ENCODE results near the gene TLE6.
"Not testable (repeated sequence)": the region's sequence is repeated elsewhere in the genome, so short reads cannot be mapped to it uniquely, and the experiment has no call there.

Gene TLE6

DNA sequence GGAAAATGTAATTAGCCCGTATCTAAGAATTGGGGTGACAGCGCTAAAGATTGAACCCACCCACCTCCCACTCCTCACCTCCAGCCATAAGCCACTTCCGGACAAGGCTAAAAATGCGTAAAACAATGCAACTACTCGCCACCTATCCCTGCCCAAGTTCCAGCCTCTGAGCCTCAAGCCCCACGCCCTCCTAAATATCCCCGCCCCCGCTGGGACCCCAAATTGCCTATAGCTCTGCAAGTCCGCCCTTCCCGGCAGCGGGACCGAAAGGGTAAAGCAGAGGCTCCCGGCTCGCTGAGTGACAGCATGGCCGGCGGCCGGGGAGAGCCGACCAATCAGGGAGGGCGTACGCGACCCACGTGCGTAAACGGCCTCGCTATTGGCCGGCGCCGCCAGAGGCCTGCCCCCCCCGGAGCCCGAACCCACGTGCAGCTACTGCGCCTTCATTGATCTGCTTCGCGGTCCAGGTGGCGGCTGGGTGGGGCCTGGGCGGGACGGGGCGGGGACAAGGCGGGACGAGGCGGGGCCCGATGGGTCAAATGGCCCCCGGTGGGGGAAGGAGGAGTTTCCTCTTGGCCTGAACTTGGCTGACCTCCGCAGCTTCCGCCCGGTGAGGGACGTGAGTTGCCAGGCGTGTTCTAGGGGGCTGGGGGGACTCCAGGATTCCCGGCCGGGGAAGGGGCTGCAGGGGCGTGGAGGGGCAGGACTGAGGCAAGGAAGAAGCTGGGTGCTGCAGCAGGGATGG is at the start of gene TLE6:
TSS of gene TLE6 (plus strand) at position 564 of the 745 bp plus-strand sequence. CDS start 670 bp downstream, outside the sequence.
- peak; percentile 99 for DNase-seq

- DNase-seq: no peak
These were observed 43.9 kb upstream of the TLE6 start for GRCh38 chr19:2933490-2933910.

DNA sequence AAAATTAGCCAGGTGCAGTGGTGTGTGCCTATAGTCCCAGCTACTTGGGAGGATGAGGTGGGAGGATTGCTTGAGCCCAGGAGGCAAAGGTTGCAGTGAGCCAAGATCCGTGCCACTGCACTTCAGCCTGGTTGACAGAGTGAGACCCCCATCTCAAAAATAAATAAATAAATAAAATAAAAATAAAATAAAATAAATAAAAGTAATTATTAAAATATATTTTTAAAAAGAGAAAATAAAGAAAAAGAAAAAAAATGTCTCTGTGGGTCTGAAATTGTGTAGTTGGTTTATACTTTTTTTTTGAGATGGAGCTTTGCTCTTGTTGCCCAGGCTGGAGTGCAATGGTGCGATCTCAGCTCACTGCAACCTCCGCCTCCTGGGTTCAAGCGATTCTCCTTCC is 41.5 kb upstream of the TLE6 start:
- DNase-seq: not testable (repeated sequence)

GRCh38 chr19:2942928-2943640 is 34.3 kb upstream of the TLE6 start:
- no peak for DNase-seq

DNA sequence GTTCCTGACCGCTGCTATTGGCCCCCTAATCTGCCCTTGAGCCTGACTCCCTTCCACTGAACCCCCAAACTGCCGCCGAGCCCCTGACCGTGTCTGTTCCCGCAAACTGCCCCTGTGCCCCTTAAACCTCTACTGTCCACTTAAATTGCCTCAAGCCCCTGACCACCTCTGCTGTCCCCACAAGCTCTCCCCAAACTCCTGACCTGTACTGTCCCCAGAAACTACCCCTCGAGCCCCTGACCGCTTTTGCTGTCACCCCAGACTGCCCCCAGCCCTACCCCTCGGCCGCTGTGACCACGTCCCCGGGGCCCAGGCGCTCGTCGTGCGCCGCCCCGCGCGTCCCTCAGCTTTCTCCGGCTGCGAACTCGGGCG is 33.0 kb upstream of the TLE6 start:
- no peak for DNase-seq

- peak; percentile 97 for DNase-seq
These were observed 32.4 kb upstream of the TLE6 start, which contains the start of gene ZNF77 for GRCh38 chr19:2944775-2945574. Gene ZNF77 (minus strand): TSS chr19:2944971. CDS start chr19:2944840, 131 bp downstream.

- DNase-seq: no peak
These were observed 31.7 kb upstream of the TLE6 start for GRCh38 chr19:2945575-2946184.

- DNase-seq: no peak
These were observed 27.5 kb upstream of the TLE6 start for GRCh38 chr19:2949939-2950285.

- DNase-seq: peak; percentile 99
These were observed 26.9 kb upstream of the TLE6 start for GRCh38 chr19:2950286-2951124.

DNA sequence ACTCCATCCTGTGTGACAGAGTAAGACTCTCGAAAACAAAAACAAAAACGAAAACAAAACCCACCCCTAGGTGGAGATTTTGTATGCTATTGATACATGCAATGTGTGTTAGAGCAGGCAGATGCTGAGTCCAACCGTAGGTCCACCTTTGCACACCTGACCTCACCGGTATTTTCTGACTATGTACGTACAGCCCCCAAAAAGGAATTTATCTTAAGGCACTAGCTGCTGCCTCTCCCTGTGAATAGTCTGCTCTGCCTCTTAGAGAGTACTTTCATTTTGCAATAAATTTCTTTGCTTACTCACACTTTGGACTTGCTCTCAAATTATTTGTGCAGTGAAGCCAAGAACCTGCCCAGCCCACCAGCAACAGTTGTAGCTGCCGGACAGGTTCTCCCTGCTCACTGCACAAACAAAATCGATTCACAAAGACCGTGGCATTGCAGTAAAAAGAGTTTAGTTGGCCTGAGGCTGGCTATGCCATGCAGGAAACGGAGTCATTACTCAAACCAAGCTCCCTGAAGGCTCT is 24.3 kb upstream of the TLE6 start:
- no peak for DNase-seq

DNA sequence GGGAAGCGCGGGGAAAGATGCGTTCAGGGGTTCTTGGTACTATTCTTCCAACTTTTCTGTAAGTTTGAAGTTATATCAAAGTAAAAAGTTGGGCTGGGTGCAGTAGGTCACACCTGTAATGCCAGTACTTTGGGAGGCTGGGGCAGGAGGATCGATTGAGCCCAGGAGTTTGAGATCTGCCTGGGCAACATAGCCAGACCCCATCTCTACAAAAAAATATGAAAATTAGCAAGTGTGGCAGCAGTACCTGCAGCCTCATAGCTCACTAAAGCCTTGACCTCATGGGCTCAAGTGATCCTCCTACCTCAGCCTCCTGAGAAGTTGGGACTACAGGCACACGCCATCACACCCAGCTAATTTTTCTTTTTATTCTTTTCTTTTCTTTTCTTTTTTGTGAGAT is 20.2 kb upstream of the TLE6 start:
- DNase-seq: no peak

DNA sequence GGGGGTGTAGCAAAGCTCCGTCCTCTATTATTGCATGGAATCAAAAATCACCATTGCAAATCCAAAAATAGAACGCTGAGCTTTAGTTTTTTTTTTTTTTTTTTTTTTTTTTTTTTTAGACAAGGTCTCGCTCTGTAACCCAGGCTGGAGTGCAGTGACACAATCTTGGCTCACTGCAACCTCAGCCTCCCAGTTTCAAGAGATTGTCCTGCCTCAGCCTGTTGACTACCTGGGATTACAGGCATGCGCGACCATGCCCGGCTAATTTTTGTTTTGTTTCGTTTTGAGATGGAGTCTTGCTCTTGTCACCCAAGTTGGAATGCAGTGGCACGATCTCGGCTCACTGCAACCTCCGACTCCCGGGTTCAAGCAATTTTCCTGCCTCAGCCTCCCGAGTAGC is 17.2 kb upstream of the TLE6 start:
- DNase-seq: no peak

DNA sequence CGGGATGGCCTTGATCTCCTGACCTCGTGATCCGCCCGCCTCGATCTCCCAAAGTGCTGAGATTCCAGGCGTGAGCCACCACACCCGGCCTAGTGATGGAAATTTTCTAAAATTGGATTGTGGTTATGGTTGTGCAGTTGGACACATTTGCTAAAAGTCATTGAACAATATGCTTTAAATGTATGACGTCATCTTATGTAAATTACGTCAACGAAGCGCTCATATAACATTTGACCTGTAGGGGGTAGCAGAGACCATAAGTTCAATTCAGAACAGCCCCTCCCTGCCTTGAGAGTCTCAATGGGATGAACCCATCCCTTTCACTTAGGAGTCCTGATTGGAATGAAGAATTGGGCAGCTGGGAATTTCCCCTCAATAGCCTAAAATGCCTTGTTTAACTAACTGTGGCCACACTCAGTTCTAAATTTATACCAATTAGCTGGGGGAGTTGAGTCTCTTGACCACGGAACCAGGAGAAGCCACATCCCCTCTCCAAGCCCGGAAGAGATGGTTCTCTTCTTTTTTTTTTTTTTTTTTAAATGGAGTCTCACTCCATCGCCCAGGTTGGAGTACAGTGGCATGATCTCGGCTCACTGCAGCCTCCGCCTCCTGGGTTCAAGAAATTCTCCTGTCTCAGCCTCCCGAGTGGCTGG is 15.2 kb upstream of the TLE6 start:
- peak; percentile 83 for DNase-seq

- DNase-seq: no peak
These were observed 14.2 kb upstream of the TLE6 start for GRCh38 chr19:2963122-2963521.

- not testable (repeated sequence) for DNase-seq
These were observed 13.7 kb upstream of the TLE6 start for GRCh38 chr19:2963631-2964030.

- no peak for DNase-seq
These were observed 12.5 kb upstream of the TLE6 start for GRCh38 chr19:2964874-2965273.

- DNase-seq: no peak
These were observed 9.4 kb upstream of the TLE6 start for GRCh38 chr19:2967972-2968371.

- DNase-seq: no peak
These were observed 8.3 kb upstream of the TLE6 start for GRCh38 chr19:2969104-2969504.

- DNase-seq: no peak
These were observed 7.0 kb upstream of the TLE6 start for GRCh38 chr19:2970201-2970835.

DNA sequence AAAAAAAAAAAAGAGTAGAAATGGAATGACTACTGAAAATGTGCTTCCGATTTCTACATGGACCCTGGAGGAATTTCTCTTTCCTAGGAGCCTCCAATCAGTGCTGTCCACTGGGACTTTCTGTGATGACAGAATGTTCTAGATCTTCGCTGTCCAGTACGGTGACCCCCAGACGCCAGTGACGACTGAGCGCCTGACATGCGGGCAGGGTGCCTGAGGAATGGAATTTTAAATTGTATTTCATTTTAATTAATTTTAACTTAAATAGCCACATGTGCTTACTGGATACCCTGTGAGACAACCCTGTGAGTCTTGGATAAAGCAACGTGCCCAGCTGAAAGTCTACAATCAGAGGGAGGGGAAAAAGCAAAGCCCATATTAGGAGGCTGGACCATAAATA is 4.1 kb upstream of the TLE6 start:
- DNase-seq: no peak
